AG09309 (cell line): ENCODE data around the gene TM4SF4.

Experiments
- DNase-seq: peaks from one replicate; pipeline ENCODE4 v3.0.0-alpha.2; 2010; ENCODE audit warnings: low read depth
- H3K4me3 ChIP-seq: 2 replicates; pipeline ENCODE4 v1.5.1; 2011; ENCODE audit warnings: mild to moderate bottlenecking, low read depth, low read length, moderate library complexity; ENCODE audit not compliant: control insufficient read depth
- TF ChIP-seq, protein P1 (sequence below): IDR thresholded peaks from 2 replicates; pipeline ENCODE4 v1.5.1; 2011; ENCODE audit warnings: mild to moderate bottlenecking, low read depth, low read length, inconsistent platforms; ENCODE audit not compliant: insufficient read depth, control insufficient read depth; ENCODE audit errors: missing control alignments

TM4SF4 gene, protein sequence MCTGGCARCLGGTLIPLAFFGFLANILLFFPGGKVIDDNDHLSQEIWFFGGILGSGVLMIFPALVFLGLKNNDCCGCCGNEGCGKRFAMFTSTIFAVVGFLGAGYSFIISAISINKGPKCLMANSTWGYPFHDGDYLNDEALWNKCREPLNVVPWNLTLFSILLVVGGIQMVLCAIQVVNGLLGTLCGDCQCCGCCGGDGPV

DNA sequence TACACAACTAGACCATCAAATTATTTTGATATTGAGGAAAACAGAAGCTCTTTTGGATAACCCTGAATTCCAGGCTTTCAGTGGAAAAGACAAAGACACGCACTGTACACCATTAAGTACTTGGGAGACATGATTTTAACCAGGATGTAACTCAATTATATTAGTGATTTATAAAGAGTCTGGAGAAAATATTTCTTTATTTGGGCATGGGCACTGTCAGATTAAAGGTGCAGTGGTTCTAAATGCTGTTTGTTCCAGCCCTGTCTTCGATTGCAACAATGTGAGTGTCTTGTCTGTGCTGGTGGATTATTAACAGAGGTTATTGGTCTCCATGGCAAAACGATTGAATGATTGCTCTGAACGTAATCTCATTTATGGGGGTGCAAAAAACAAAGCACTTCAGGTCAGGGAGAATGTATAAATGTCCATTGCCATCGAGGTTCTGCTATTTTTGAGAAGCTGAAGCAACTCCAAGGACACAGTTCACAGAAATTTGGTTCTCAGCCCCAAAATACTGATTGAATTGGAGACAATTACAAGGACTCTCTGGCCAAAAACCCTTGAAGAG lies at the start of gene TM4SF4:
Gene TM4SF4 (plus strand): TSS at position 448 of the 568 bp plus-strand sequence. CDS start 181 bp downstream, outside the sequence.
- TF ChIP-seq, protein P1, sequence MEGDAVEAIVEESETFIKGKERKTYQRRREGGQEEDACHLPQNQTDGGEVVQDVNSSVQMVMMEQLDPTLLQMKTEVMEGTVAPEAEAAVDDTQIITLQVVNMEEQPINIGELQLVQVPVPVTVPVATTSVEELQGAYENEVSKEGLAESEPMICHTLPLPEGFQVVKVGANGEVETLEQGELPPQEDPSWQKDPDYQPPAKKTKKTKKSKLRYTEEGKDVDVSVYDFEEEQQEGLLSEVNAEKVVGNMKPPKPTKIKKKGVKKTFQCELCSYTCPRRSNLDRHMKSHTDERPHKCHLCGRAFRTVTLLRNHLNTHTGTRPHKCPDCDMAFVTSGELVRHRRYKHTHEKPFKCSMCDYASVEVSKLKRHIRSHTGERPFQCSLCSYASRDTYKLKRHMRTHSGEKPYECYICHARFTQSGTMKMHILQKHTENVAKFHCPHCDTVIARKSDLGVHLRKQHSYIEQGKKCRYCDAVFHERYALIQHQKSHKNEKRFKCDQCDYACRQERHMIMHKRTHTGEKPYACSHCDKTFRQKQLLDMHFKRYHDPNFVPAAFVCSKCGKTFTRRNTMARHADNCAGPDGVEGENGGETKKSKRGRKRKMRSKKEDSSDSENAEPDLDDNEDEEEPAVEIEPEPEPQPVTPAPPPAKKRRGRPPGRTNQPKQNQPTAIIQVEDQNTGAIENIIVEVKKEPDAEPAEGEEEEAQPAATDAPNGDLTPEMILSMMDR: no peak
- no peak within 1 kb of the TSS for H3K4me3 ChIP-seq
- DNase-seq: no peak

DNA sequence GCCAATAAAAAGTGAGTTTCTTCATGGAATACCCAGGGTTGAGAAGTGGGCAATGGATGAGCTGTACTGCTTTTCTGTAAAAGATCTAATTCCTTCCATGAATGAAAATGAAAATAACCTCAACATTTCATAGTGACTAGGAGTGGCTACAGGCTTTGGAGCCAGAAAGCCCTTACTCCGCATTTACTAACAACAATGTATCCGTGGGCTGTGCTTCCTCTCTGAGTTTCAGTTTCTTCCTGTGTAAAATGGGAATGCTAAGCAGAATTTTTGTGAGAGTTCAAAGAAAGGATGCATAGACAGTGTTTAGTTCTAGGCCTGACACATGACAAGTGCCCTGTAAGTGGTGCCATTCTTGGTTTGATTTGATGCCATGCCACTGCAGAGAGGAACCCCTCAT lies 49.6 kb upstream of the TM4SF4 start:
- DNase-seq: no peak
- no peak overlapping the region for H3K4me3 ChIP-seq

DNA sequence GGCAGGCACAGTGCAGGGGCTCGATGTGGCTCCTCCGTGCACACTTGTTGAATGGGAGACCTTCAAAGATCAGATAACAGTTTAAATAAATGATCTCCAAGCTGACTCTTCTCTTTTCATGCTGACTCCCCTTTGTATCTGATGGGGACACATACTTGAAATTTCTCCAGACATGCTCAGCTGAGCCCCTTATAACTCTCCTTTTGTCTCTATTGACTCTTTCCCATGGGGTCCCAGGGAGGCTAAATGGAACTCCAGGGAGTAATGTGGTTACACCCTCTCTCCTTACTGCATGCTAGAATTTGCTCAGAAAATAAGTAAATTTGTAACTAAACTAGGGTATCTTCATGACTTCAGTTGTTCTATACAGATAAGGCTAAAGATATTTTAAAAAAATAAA lies 48.2 kb upstream of the TM4SF4 start:
- TF ChIP-seq, protein P1: no peak
- no peak for DNase-seq
- H3K4me3 ChIP-seq: no peak overlapping the region

More for the DNA sequence above, 49.6 kb upstream of the TM4SF4 start:
- TF ChIP-seq, protein P1: no peak

DNA sequence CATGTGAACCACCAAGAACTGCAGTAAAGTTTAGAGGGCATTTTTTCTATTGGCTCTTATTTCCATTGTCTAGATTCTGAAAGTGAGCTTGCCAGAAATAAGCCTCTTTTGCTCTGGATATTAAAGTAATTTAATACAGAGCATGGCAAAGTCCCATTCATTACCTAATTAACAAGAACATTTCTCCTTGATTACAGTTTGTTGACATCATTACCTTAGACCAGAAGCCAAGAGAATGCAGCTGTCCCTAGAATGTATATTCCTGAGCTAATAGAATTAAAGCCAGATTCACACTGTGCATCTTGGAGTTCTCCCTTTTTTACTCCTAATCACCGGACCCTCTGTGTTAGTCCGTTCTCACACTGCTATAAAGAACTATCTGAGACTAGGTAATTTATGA lies 46.4 kb upstream of the TM4SF4 start:
- no peak overlapping the region for H3K4me3 ChIP-seq
- TF ChIP-seq, protein P1: no peak
- DNase-seq: no peak

DNA sequence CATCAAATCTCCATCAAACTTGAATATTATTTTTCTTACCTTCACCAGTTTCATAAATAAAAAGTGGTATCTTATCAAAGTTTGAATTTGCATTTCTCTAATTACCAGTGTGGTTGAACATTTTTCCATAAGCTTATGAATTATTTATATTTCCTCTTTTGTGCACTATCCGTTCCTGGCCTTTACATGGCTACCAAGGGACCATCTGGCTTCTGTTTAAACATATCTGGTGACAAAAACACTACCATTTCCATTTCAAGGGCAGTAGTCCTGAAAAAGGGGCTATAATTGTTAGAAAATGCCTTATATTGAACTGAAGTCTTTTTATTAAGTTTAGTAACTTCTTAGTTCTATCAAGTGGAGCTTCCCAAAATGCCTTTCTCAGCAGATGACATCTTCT lies 44.3 kb upstream of the TM4SF4 start:
- TF ChIP-seq, protein P1: no peak
- no peak for DNase-seq
- H3K4me3 ChIP-seq: no peak overlapping the region

DNA sequence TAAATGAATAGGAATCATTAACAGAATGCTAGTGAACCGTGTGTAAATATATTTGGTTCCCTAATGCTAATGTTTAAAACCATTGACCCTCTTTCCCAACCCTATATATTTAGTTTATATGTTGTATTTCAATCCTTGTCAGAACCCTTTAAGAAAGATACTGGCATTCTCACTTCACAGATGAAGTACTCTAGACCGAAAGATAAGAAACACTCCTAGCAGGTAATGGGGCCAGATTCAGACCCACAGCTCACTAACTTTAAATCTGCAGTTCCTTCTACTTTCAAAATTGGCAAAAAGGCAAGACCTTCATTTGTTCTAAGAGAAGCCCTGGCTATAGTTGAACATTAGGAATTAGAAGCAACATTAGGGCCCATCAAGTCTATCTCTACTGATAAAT lies 42.3 kb upstream of the TM4SF4 start:
- TF ChIP-seq, protein P1: no peak
- DNase-seq: no peak
- H3K4me3 ChIP-seq: no peak overlapping the region
